Gastrocnemius medialis (tissue), 4 donors: Measurements from ENCODE around the gene ATF7IP2. TPM values are rescaled to one million over a fixed set of nuclear protein-coding genes. Genes with fewer than 3 reads are reported as not detected.
"Not testable (repeated sequence)": the region's sequence is repeated elsewhere in the genome, so short reads cannot be mapped to it uniquely, and the experiment has no call there.

ENCODE experiments used
- ATAC-seq, 2 donors: fragments of 150-250 bp; one replicate each; pipeline ENCODE4 v1.9.1; 2016
- DNase-seq, 2 donors: peaks; one replicate each; pipeline ENCODE4 v3.0.0-alpha.2; 2019
- H3K27ac ChIP-seq, 4 donors: fragments of 200-600 bp; sonication (generic); 1 replicate in 1 of 4; 2 replicates in 3 of 4; pipeline ENCODE4 v1.5.1; 2016 to 2018; ENCODE audit warnings: mild to moderate bottlenecking in 2 of 4, moderate library complexity in 1 of 4
- H3K27me3 ChIP-seq, 3 donors: fragments of 200-600 bp; sonication (generic) in 2 of 3; 1 replicate in 1 of 3; 2 replicates in 2 of 3; pipeline versions ENCODE4 v1.5.1 to v1.6.0; 2016 to 2019; ENCODE audit warnings: mild to moderate bottlenecking in 1 of 3, moderate library complexity in 1 of 3
- H3K36me3 ChIP-seq, 2 donors: fragments of 200-600 bp; sonication (generic) in 1 of 2; one replicate each; pipeline ENCODE4 v1.5.1; 2017 to 2018
- H3K4me1 ChIP-seq, 2 donors: fragments of 200-600 bp; sonication (generic) in 1 of 2; one replicate each; pipeline ENCODE4 v1.5.1; 2016 to 2017; ENCODE audit warnings: mild to moderate bottlenecking in 2 of 2
- H3K4me3 ChIP-seq, 4 donors: fragments of 200-600 bp; sonication (generic) in 3 of 4; 1 replicate in 1 of 4; 2 replicates in 3 of 4; pipeline ENCODE4 v1.5.1; 2016 to 2019; ENCODE audit warnings: mild to moderate bottlenecking in 2 of 4
- H3K9me3 ChIP-seq, 3 donors: fragments of 200-600 bp; sonication (generic) in 2 of 3; 1 replicate in 1 of 3; 2 replicates in 2 of 3; pipeline ENCODE4 v1.5.1; 2016 to 2019
- CTCF ChIP-seq, 5 experiments: fragments of 450-650 bp in 3 of 5; fragments of 200-600 bp in 2 of 5; sonication (generic) in 2 of 5; IDR thresholded peaks in 4 of 5; conservative IDR thresholded peaks in 1 of 5; 1 replicate in 4 of 5; 2 replicates in 1 of 5; pipeline ENCODE4 v1.5.1; 2016 to 2019; ENCODE audit warnings: antibody characterized with exemption in 5 of 5, mild to moderate bottlenecking in 3 of 5, moderate library complexity in 3 of 5
- POLR2A ChIP-seq, 2 donors: fragments of 450-650 bp; IDR thresholded peaks; one replicate each; pipeline ENCODE4 v1.6.1; 2017; ENCODE audit warnings: antibody characterized with exemption in 2 of 2, mild to moderate bottlenecking in 2 of 2, moderate library complexity in 2 of 2
- in situ Hi-C, 4 donors: fragments of 200-750 bp; cut with MboI; loops; one replicate each; pipeline versions ENCODE4 v1.15.0 to v1.8.0; 2017; ENCODE audit warnings: low sequenced_read_pairs in 4 of 4
- intact Hi-C: fragments of 100-400 bp; cut with DNase I; formaldehyde crosslinking; loops from one replicate; pipeline ENCODE4 v1.15.1; 2023; ENCODE audit warnings: low total_unique reads
- total RNA-seq, 4 donors: library from RNA; depleted of rRNA; stranded (reverse); fragments of >200 nt; gene quantifications; one replicate each; pipeline versions ENCODE4 v1.1.0 to v1.2.3, GENCODE V29; 2016

The ATF7IP2 gene
- total RNA-seq, 4 donors from 2014 or later: 0.73 to 2.5 (median 1.3) TPM

- Histone ChIP-seq H3K27ac (no peak overlapping the region), H3K4me3 (no peak overlapping the region), H3K4me1 (no peaks in the 10 kb centered on the region), H3K9me3 (peaks cover 0 to 11% (median 3%) of the 10 kb centered on the region in 3 donors), H3K27me3 (no peaks in the 10 kb centered on the region), H3K36me3 (no peaks in the 10 kb centered on the region)
- intact Hi-C loops (no loop called here), in situ Hi-C loops (no loop called here)
- ATAC-seq (no peak), DNase-seq (no peak)
- TF ChIP-seq CTCF (IDR thresholded peaks at IDR 0.05 in 4 of 5, conservative IDR thresholded peaks at IDR 0.05 in 1 of 5) (no peak), POLR2A (IDR thresholded peaks at IDR 0.05) (no peak)
Measured at GRCh38 chr16:10408824-10409381, 23.0 kb downstream of the ATF7IP2 start.

- peaks cover 0 to 11% (median 3%) of the 10 kb centered on the region in 3 donors for H3K9me3 ChIP-seq
Measured at GRCh38 chr16:10409713-10410112, 23.9 kb downstream of the ATF7IP2 start.

GRCh38 chr16:10410469-10410868 is 24.6 kb downstream of the ATF7IP2 start:
- intact Hi-C loops: no loop called here
- H3K4me3 ChIP-seq: no peak overlapping the region
- TF ChIP-seq CTCF (IDR thresholded peaks at IDR 0.05 in 4 of 5, conservative IDR thresholded peaks at IDR 0.05 in 1 of 5) (no peak), POLR2A (IDR thresholded peaks at IDR 0.05) (no peak)
- no peak overlapping the region for H3K27ac ChIP-seq
- H3K9me3 ChIP-seq: peaks cover 0 to 11% (median 3%) of the 10 kb centered on the region in 3 donors
- DNase-seq (no peak), ATAC-seq (no peak)
- H3K36me3 ChIP-seq: no peaks in the 10 kb centered on the region
- H3K4me1 ChIP-seq: no peaks in the 10 kb centered on the region
- no peaks in the 10 kb centered on the region for H3K27me3 ChIP-seq
- in situ Hi-C loops: no loop called here

More at GRCh38 chr16:10409713-10410112, 23.9 kb downstream of the ATF7IP2 start:
- DNase-seq, H3K4me1 ChIP-seq, H3K27ac ChIP-seq, intact Hi-C loops, H3K4me3 ChIP-seq, in situ Hi-C loops, H3K36me3 ChIP-seq, H3K27me3 ChIP-seq, ATAC-seq: not testable (repeated sequence)

GRCh38 chr16:10412935-10413601 is 27.2 kb downstream of the ATF7IP2 start:
- no peak overlapping the region for H3K27ac ChIP-seq
- in situ Hi-C loops (no loop called here), intact Hi-C loops (no loop called here)
- H3K27me3 ChIP-seq: no peaks in the 10 kb centered on the region
- peaks cover 0 to 11% (median 3%) of the 10 kb centered on the region in 3 donors for H3K9me3 ChIP-seq
- H3K4me1 ChIP-seq: no peaks in the 10 kb centered on the region
- ATAC-seq (no peak), DNase-seq (no peak)
- TF ChIP-seq POLR2A (IDR thresholded peaks at IDR 0.05): no peak
- no peak for TF ChIP-seq CTCF (IDR thresholded peaks at IDR 0.05 in 4 of 5, conservative IDR thresholded peaks at IDR 0.05 in 1 of 5)
- H3K36me3 ChIP-seq: no peaks in the 10 kb centered on the region
- no peak overlapping the region for H3K4me3 ChIP-seq

GRCh38 chr16:10418204-10418603 is 32.3 kb downstream of the ATF7IP2 start:
- H3K27ac ChIP-seq, H3K9me3 ChIP-seq, H3K4me3 ChIP-seq, H3K4me1 ChIP-seq, in situ Hi-C loops, ATAC-seq, H3K27me3 ChIP-seq, DNase-seq, intact Hi-C loops, H3K36me3 ChIP-seq: not testable (repeated sequence)
